NT2/D1 (cell line): ENCODE data around the gene KIF12.
"Not testable (repeated sequence)": the region's sequence is repeated elsewhere in the genome, so short reads cannot be mapped to it uniquely, and the experiment has no call there.

Experiments
- DNase-seq: peaks from one replicate; pipeline ENCODE4 v3.0.0-alpha.2; 2011; ENCODE audit warnings: low read depth, low spot score
- H3K27me3 ChIP-seq: 2 replicates; pipeline ENCODE4 v1.6.0; 2011; ENCODE audit warnings: mild to moderate bottlenecking; ENCODE audit not compliant: insufficient read length, insufficient read depth
- H3K36me3 ChIP-seq: 2 replicates; pipeline ENCODE4 v1.6.1; 2011; ENCODE audit warnings: mild to moderate bottlenecking, low read length, mixed read lengths; ENCODE audit not compliant: insufficient read depth, insufficient read length
- H3K4me1 ChIP-seq: 2 replicates; pipeline ENCODE4 v1.5.1; 2011; ENCODE audit not compliant: insufficient read depth, insufficient read length
- H3K4me3 ChIP-seq: 2 replicates; pipeline ENCODE4 v1.5.1; 2011; ENCODE audit warnings: low read depth; ENCODE audit not compliant: insufficient read length
- H3K9ac ChIP-seq: 2 replicates; pipeline ENCODE4 v1.6.0; 2011; ENCODE audit warnings: low read depth; ENCODE audit not compliant: insufficient read length
- H3K9me3 ChIP-seq: 2 replicates; pipeline ENCODE4 v1.5.1; 2011; ENCODE audit warnings: mild to moderate bottlenecking, low read length; ENCODE audit not compliant: insufficient read depth
- SUZ12 ChIP-seq: IDR thresholded peaks from 2 replicates; pipeline ENCODE4 v1.6.1; 2011; ENCODE audit not compliant: insufficient read length, insufficient read depth; ENCODE audit errors: extremely low read depth
- YY1 ChIP-seq: IDR thresholded peaks from 2 replicates; pipeline ENCODE4 v1.6.1; 2011; ENCODE audit not compliant: insufficient read length, insufficient read depth
- ZNF274 ChIP-seq: IDR thresholded peaks from 2 replicates; pipeline ENCODE4 v1.6.1; 2011; ENCODE audit warnings: mild to moderate bottlenecking, low read depth, low read length

KIF12 gene

GRCh38 chr9:114050226-114050568 is 48.9 kb downstream of the KIF12 start:
- Histone ChIP-seq H3K27me3 (no peaks in the 10 kb centered on the region), H3K4me1 (peaks cover 2% of the 10 kb centered on the region), H3K36me3 (peaks cover 40% of the 10 kb centered on the region), H3K4me3 (no peak overlapping the region), H3K9me3 (no peaks in the 10 kb centered on the region), H3K9ac (no peak overlapping the region)
- no peak for TF ChIP-seq SUZ12
- TF ChIP-seq ZNF274 = no peak
- DNase-seq = no peak

- DNase-seq = no peak
- no peaks in the 10 kb centered on the region for H3K4me1 ChIP-seq
- H3K9ac ChIP-seq = no peak overlapping the region
- peaks cover 40% of the 10 kb centered on the region for H3K36me3 ChIP-seq
- H3K4me3 ChIP-seq = no peak overlapping the region
- no peak for TF ChIP-seq YY1
- no peak for TF ChIP-seq SUZ12
- no peak for TF ChIP-seq ZNF274
- H3K9me3 ChIP-seq = no peaks in the 10 kb centered on the region
- no peaks in the 10 kb centered on the region for H3K27me3 ChIP-seq
These were observed 49.5 kb downstream of the KIF12 start for GRCh38 chr9:114049441-114050225.

DNA sequence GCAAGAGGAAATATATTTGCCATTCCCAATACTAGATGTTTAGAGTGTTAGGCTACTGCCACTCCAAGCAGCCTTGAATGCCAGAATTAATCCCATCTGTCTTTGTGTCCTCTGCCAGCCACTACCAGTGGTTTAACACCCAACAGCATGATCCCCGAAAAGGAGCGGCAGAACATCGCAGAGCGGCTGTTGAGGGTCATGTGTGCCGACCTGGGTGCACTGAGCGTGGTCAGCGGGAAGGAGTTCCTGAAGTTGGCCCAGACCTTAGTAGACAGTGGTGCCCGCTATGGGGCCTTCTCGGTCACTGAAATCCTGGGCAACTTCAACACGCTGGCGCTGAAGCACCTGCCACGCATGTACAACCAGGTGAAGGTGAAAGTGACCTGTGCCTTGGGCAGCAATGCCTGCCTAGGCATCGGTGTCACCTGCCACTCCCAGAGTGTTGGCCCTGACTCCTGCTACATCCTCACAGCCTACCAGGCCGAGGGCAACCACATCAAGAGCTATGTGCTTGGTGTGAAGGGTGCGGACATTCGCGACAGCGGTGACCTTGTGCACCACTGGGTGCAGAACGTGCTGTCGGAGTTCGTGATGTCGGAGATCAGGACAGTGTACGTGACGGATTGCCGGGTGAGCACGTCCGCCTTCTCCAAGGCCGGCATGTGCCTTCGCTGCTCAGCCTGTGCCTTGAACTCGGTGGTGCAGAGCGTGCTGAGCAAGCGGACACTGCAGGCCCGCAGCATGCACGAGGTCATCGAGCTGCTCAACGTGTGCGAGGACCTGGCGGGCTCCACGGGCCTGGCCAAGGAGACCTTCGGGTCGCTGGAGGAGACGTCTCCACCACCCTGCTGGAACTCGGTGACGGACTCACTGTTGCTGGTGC is 50.3 kb downstream of the KIF12 start:
- H3K9me3 ChIP-seq = no peaks in the 10 kb centered on the region
- no peaks in the 10 kb centered on the region for H3K4me1 ChIP-seq
- H3K27me3 ChIP-seq = no peaks in the 10 kb centered on the region
- H3K4me3 ChIP-seq = no peak overlapping the region
- TF ChIP-seq ZNF274 (no peak), SUZ12 (no peak), YY1 (no peak)
- H3K36me3 ChIP-seq = peaks cover 40% of the 10 kb centered on the region
- no peak overlapping the region for H3K9ac ChIP-seq
- DNase-seq = no peak

GRCh38 chr9:114047717-114048116 is 51.4 kb downstream of the KIF12 start:
- DNase-seq = peak; percentile 15
- TF ChIP-seq SUZ12 (no peak), YY1 (no peak), ZNF274 (no peak)
- no peaks in the 10 kb centered on the region for H3K27me3 ChIP-seq
- no peaks in the 10 kb centered on the region for H3K9me3 ChIP-seq
- H3K4me3 ChIP-seq = no peak overlapping the region
- peaks cover 38% of the 10 kb centered on the region for H3K36me3 ChIP-seq
- H3K4me1 ChIP-seq = no peaks in the 10 kb centered on the region
- H3K9ac ChIP-seq = no peak overlapping the region

- peaks cover 32% of the 10 kb centered on the region for H3K36me3 ChIP-seq
- DNase-seq = no peak
- H3K9me3 ChIP-seq = no peaks in the 10 kb centered on the region
- no peaks in the 10 kb centered on the region for H3K4me1 ChIP-seq
- H3K27me3 ChIP-seq = no peaks in the 10 kb centered on the region
- no peak overlapping the region for H3K4me3 ChIP-seq
- TF ChIP-seq YY1 = no peak
- TF ChIP-seq ZNF274 = no peak
- no peak for TF ChIP-seq SUZ12
- no peak overlapping the region for H3K9ac ChIP-seq
These were observed 52.2 kb downstream of the KIF12 start for GRCh38 chr9:114046875-114047274.

DNA sequence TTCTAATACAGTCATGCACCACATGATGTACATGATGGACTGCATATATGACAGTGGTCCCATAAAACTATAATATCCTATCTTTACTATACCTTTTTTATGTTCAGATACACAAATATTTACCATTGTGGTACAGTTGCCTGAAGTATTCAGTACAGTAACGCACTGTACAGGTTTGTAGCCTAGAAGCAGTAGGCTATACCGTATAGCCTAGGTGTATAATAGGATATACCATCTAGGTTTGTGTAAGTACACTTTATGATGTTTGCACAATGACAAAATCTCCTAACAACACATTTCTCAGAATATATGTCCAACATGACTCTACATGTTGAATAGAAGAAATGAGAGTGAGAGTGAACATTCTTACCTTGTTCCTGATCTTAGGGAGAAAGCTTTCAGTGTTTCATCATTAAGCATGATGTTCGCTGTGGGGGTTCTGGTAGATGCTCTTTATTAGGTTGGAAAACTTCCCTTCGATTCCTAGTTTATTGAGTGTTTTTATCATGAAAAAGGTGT is 52.8 kb downstream of the KIF12 start:
- no peak overlapping the region for H3K4me3 ChIP-seq
- peaks cover 26% of the 10 kb centered on the region for H3K36me3 ChIP-seq
- no peak overlapping the region for H3K9ac ChIP-seq
- no peaks in the 10 kb centered on the region for H3K9me3 ChIP-seq
- H3K4me1 ChIP-seq = no peaks in the 10 kb centered on the region
- H3K27me3 ChIP-seq = no peaks in the 10 kb centered on the region
- no peak for DNase-seq
- no peak for TF ChIP-seq YY1
- TF ChIP-seq ZNF274 = no peak
- no peak for TF ChIP-seq SUZ12

DNA sequence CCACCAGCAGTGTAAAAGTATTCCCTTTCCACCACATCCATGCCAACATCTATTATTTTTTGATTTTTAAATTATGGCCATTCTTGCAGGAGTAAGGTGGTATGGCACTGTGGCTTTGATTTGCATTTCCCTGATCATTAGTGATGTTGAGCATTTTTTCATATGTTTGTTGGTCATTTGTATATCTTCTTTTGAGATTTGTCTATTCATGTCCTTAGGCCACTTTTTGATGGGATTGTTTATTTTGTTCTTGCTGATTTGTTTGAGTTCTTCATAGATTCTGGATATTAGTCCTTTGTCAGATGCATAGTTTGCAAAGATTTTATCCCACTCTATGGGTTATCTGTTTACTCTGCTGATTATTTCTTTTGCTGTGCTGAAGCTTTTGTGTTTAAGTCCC is 55.4 kb downstream of the KIF12 start:
- not testable (repeated sequence) for H3K4me3 ChIP-seq, H3K27me3 ChIP-seq, DNase-seq, H3K9ac ChIP-seq, H3K36me3 ChIP-seq, H3K9me3 ChIP-seq, H3K4me1 ChIP-seq
